Uterus (tissue), 2 donors: ENCODE data around the gene TTI1.

Source experiments
- CTCF ChIP-seq, 4 experiments: fragments of 200-600 bp in 2 of 4; fragments of 450-650 bp in 2 of 4; sonication (generic) in 2 of 4; IDR thresholded peaks; one replicate each; pipeline ENCODE4 v1.5.1; 2016 to 2019; ENCODE audit warnings: antibody characterized with exemption in 4 of 4, mild to moderate bottlenecking in 2 of 4, moderate library complexity in 1 of 4
- POLR2A ChIP-seq, 2 donors: fragments of 450-650 bp; IDR thresholded peaks; one replicate each; pipeline ENCODE4 v1.6.1; 2016; ENCODE audit warnings: antibody characterized with exemption in 2 of 2, mild to moderate bottlenecking in 1 of 2, moderate library complexity in 1 of 2

DNA sequence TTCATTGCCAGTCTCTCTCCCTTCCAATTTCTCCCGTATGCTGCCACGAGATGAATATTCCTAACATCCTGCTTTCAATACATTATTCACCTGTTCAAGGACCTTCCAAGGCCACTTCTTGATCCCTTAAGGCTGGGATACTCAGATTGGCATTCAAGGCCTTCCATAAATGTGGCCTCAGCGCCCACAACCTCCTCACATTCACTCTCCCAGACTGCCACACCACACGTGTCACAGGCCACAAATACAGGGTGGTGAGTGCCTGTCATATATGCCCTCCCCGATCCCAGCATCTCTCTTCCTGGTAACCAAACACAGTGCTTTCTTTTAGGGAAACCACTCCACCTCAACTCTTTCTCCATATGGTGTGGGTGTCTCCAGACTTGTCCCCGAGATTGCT is 55.5 kb downstream of the TTI1 start:
- TF ChIP-seq CTCF (IDR thresholded peaks at IDR 0.05) (no peak), POLR2A (IDR thresholded peaks at IDR 0.05) (no peak)
